Neutrophil (primary cell): ENCODE measurements around the gene CDH10.

Experiments used
- H3K27ac ChIP-seq: fragments of 200-600 bp; sonication (generic); 2 replicates; pipeline ENCODE4 v1.5.1; 2016; ENCODE audit warnings: mild to moderate bottlenecking, moderate library complexity
- H3K27me3 ChIP-seq: fragments of 200-600 bp; sonication (generic); 2 replicates; pipeline ENCODE4 v1.6.0; 2016; ENCODE audit warnings: mild to moderate bottlenecking
- H3K36me3 ChIP-seq: fragments of 200-600 bp; sonication (generic); 2 replicates; pipeline ENCODE4 v1.5.1; 2017
- H3K4me1 ChIP-seq, 2 experiments: fragments of 200-600 bp in 1 of 2; sonication (generic) in 1 of 2; 1 replicate in 1 of 2; 2 replicates in 1 of 2; pipeline versions ENCODE4 v1.5.1 to v1.6.1; 2013 to 2016; ENCODE audit warnings: low read depth in 1 of 2, low read length in 1 of 2, mild to moderate bottlenecking in 1 of 2, moderate library complexity in 1 of 2; ENCODE audit not compliant: control insufficient read depth in 1 of 2, insufficient read depth in 1 of 2
- H3K4me3 ChIP-seq, 2 experiments: fragments of 200-600 bp in 1 of 2; sonication (generic) in 1 of 2; 1 replicate in 1 of 2; 2 replicates in 1 of 2; pipeline ENCODE4 v1.5.1; 2013 to 2016; ENCODE audit warnings: low read depth in 1 of 2, low read length in 1 of 2, mild to moderate bottlenecking in 1 of 2, moderate library complexity in 1 of 2
- H3K9me3 ChIP-seq: fragments of 200-600 bp; sonication (generic); 2 replicates; pipeline ENCODE4 v1.5.1; 2016
- CTCF ChIP-seq: fragments of 200-600 bp; sonication (generic); IDR thresholded peaks from 2 replicates; pipeline ENCODE4 v1.5.1; 2016; ENCODE audit warnings: antibody characterized with exemption

The CDH10 gene

DNA sequence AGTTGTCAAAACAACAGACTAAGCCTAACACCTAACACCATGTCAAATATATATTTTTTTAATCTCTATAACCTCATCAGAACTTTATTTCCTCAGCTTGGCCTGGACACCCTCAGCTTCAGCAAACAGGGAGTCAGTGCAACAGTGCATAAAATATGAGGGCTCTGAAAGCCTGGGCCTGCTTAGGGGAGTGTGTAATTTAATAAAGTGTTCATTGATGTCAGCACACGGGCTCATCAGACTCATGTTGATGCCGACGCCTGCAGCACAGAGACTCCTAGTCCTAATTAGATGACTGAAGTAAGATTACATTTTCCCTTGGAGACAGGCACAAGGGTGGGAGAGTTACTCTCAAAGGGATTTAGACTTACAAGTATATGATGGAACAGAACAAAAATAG, 37.8 kb downstream of the CDH10 start:
- Histone ChIP-seq H3K4me3 (no peak overlapping the region), H3K36me3 (no peaks in the 10 kb centered on the region), H3K9me3 (no peaks in the 10 kb centered on the region), H3K27me3 (no peaks in the 10 kb centered on the region), H3K27ac (no peak overlapping the region), H3K4me1 (no peaks in the 10 kb centered on the region)
- TF ChIP-seq CTCF: no peak

DNA sequence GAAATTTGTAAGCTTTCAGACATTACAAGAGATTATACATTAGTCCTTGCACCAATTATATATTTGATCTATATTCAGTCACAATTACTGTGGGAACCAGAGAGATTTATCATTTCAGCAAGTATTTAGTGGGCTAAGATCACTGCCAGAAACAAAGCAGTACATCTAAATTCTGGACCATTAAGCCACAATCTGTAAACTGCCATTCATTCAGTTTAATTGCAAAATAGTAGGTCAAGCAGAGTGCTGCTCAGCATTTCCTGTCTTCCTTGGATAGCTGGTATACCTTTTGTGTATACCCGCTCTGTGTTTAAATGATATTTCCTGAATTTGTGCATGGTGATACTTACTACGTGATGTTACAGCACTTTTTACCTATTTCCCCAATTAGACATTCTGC, 42.6 kb downstream of the CDH10 start:
- no peak overlapping the region for H3K4me3 ChIP-seq
- H3K27me3 ChIP-seq: no peaks in the 10 kb centered on the region
- no peaks in the 10 kb centered on the region for H3K9me3 ChIP-seq
- TF ChIP-seq CTCF: no peak
- no peak overlapping the region for H3K27ac ChIP-seq
- no peaks in the 10 kb centered on the region for H3K36me3 ChIP-seq
- H3K4me1 ChIP-seq: no peaks in the 10 kb centered on the region

DNA sequence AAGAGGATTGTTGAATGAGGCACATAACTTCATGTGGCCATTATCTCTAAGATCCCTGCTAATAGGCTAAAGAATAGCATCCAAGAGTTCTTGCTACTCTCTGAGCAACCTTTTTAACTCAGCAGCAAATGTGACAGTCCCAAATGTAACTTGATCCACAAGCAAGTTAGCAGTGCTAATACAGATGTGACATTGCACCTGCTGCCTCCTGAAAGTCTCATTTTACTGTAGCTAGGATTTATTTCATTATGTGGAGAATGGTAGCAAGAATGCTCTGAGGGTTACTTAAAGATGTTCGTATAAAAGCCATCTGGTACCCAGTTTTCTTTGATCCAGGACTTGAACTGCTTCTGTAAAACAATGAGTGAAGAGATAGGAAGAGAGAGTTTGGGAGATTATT, 45.8 kb downstream of the CDH10 start:
- no peaks in the 10 kb centered on the region for H3K4me1 ChIP-seq
- no peaks in the 10 kb centered on the region for H3K36me3 ChIP-seq
- TF ChIP-seq CTCF: no peak
- no peaks in the 10 kb centered on the region for H3K9me3 ChIP-seq
- H3K27ac ChIP-seq: no peak overlapping the region
- H3K27me3 ChIP-seq: no peaks in the 10 kb centered on the region
- H3K4me3 ChIP-seq: no peak overlapping the region

DNA sequence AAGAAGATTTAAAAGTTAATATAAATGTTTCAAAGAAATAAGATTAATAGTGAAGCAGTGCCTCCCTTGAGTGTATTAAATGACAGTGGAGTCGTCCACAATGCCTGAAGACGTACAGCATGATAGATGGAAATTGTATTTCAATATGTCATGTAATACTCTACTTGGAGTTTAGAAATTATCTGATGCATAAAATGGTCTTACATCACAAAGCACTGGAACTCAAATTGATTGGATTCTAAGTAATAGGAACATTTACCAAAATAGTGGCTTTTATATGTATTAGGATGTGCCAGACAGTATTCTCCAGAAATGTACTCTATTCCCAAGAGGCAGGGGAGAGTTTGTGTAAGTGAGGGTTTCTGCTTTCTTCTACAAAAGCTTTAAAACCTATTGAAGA, 49.4 kb downstream of the CDH10 start:
- Histone ChIP-seq H3K9me3 (no peaks in the 10 kb centered on the region), H3K4me3 (no peak overlapping the region), H3K36me3 (no peaks in the 10 kb centered on the region), H3K4me1 (no peaks in the 10 kb centered on the region), H3K27ac (no peak overlapping the region), H3K27me3 (no peaks in the 10 kb centered on the region)
- TF ChIP-seq CTCF: no peak

GRCh38 chr5:24591426-24591825, 53.4 kb downstream of the CDH10 start:
- TF ChIP-seq CTCF: no peak
- no peaks in the 10 kb centered on the region for H3K4me1 ChIP-seq

DNA sequence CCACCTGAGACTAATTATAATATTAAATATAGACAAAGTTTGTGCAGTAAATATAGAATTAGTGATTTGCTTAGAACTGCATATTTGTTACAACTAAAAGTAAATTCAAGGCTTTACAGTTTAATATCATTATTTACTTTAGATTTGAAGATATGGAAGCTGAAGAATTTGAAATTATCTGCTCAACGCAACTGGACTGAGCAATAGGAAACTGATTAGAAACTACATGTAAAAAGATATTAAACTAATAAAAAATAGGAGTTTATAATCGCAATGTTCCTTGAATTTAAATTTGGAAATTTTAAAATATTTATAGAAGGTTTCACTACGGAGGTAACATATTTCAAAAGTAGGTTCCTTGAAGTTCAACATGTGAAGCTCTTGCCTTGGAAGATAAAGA, 55.2 kb downstream of the CDH10 start:
- no peak overlapping the region for H3K4me3 ChIP-seq
- no peaks in the 10 kb centered on the region for H3K9me3 ChIP-seq
- no peak for TF ChIP-seq CTCF
- H3K4me1 ChIP-seq: no peaks in the 10 kb centered on the region
- no peaks in the 10 kb centered on the region for H3K27me3 ChIP-seq
- H3K36me3 ChIP-seq: no peaks in the 10 kb centered on the region
- H3K27ac ChIP-seq: no peak overlapping the region

More at GRCh38 chr5:24591426-24591825, 53.4 kb downstream of the CDH10 start:
- Histone ChIP-seq H3K27me3 (no peaks in the 10 kb centered on the region), H3K36me3 (no peaks in the 10 kb centered on the region), H3K9me3 (no peaks in the 10 kb centered on the region), H3K27ac (no peak overlapping the region), H3K4me3 (no peak overlapping the region)
